WTC11 (cell line): ENCODE data around the gene MACROD2.

Source experiments
- ATF1 ChIP-seq: sonication (generic); formaldehyde crosslinking; IDR thresholded peaks from 2 replicates; pipeline ENCODE4 v1.8.1; 2023; ENCODE audit warnings: mild to moderate bottlenecking, moderate library complexity, missing genetic modification reagents
- CREB1 ChIP-seq: sonication (generic); formaldehyde crosslinking; IDR thresholded peaks from 2 replicates; pipeline ENCODE4 v1.8.0; 2023; ENCODE audit warnings: mild to moderate bottlenecking, missing genetic modification reagents
- FOXP1 ChIP-seq: sonication (generic); formaldehyde crosslinking; IDR thresholded peaks from 2 replicates; pipeline ENCODE4 v1.8.0; 2022; ENCODE audit warnings: missing genetic modification reagents, mild to moderate bottlenecking, moderate library complexity, borderline replicate concordance
- NFE2L1 ChIP-seq: sonication (generic); formaldehyde crosslinking; IDR thresholded peaks from 2 replicates; pipeline ENCODE4 v1.8.1; 2023; ENCODE audit warnings: missing genetic modification reagents
- NR3C1 ChIP-seq: sonication (generic); formaldehyde crosslinking; conservative IDR thresholded peaks from 2 replicates; pipeline ENCODE4 v1.8.1; 2023; ENCODE audit warnings: low read depth, mild to moderate bottlenecking, missing genetic modification reagents
- OVOL2 ChIP-seq: fragments of 250-450 bp; sonication (Bioruptor Pico); IDR thresholded peaks from 2 replicates; pipeline ENCODE4 v1.9.0; 2021; ENCODE audit warnings: mild to moderate bottlenecking, borderline replicate concordance
- ZNF121 ChIP-seq: sonication (generic); formaldehyde crosslinking; IDR thresholded peaks from 2 replicates; pipeline ENCODE4 v1.8.0; 2023; ENCODE audit warnings: missing genetic modification reagents
- TF ChIP-seq, protein P1 (sequence below): fragments of 200-600 bp; IDR thresholded peaks from 2 replicates; pipeline ENCODE4 v1.8.0; 2022; ENCODE audit warnings: antibody characterized with exemption

- TF ChIP-seq OVOL2 (CRISPR knock-in tag) (no peak), CREB1 (CRISPR knock-in tag) (no peak), ZNF121 (CRISPR knock-in tag) (no peak), NFE2L1 (CRISPR knock-in tag) (no peak), FOXP1 (CRISPR knock-in tag) (no peak), ATF1 (no peak), NR3C1 (CRISPR knock-in tag) (no peak)
- TF ChIP-seq, protein P1, sequence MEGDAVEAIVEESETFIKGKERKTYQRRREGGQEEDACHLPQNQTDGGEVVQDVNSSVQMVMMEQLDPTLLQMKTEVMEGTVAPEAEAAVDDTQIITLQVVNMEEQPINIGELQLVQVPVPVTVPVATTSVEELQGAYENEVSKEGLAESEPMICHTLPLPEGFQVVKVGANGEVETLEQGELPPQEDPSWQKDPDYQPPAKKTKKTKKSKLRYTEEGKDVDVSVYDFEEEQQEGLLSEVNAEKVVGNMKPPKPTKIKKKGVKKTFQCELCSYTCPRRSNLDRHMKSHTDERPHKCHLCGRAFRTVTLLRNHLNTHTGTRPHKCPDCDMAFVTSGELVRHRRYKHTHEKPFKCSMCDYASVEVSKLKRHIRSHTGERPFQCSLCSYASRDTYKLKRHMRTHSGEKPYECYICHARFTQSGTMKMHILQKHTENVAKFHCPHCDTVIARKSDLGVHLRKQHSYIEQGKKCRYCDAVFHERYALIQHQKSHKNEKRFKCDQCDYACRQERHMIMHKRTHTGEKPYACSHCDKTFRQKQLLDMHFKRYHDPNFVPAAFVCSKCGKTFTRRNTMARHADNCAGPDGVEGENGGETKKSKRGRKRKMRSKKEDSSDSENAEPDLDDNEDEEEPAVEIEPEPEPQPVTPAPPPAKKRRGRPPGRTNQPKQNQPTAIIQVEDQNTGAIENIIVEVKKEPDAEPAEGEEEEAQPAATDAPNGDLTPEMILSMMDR: no peak
Observed at GRCh38 chr20:14879020-14879697, 883.8 kb downstream of the MACROD2 start.
